Glutamatergic neuron (in vitro differentiated cells): ENCODE results near the gene VPS13D. TPM values are rescaled to one million over a fixed set of nuclear protein-coding genes. Genes with fewer than 3 reads are reported as not detected.
"Not testable (repeated sequence)": the region's sequence is repeated elsewhere in the genome, so short reads cannot be mapped to it uniquely, and the experiment has no call there.

Experiments
- DNase-seq: peaks from one replicate; pipeline ENCODE4 v3.0.0; 2022
- H3K27ac Mint-ChIP-seq: one replicate; pipeline ENCODE4 v1.8.0; 2020; ENCODE audit warnings: mild to moderate bottlenecking, mixed read lengths, inconsistent platforms; ENCODE audit not compliant: unreplicated experiment
- H3K27me3 Mint-ChIP-seq: one replicate; pipeline ENCODE4 v1.8.0; 2020; ENCODE audit warnings: mild to moderate bottlenecking, moderate library complexity, mixed read lengths, inconsistent platforms; ENCODE audit not compliant: unreplicated experiment
- H3K36me3 Mint-ChIP-seq: one replicate; pipeline ENCODE4 v1.8.0; 2020; ENCODE audit warnings: mild to moderate bottlenecking, mixed read lengths, inconsistent platforms; ENCODE audit not compliant: unreplicated experiment
- H3K4me1 Mint-ChIP-seq: one replicate; pipeline ENCODE4 v1.8.0; 2020; ENCODE audit warnings: mild to moderate bottlenecking, low read depth, mixed read lengths, inconsistent platforms; ENCODE audit not compliant: unreplicated experiment
- H3K4me3 Mint-ChIP-seq: one replicate; pipeline ENCODE4 v1.8.0; 2020; ENCODE audit warnings: mild to moderate bottlenecking, mixed read lengths, inconsistent platforms; ENCODE audit not compliant: unreplicated experiment
- H3K9me3 Mint-ChIP-seq: one replicate; pipeline ENCODE4 v1.8.0; 2020; ENCODE audit warnings: mild to moderate bottlenecking, moderate library complexity, mixed read lengths, inconsistent platforms; ENCODE audit not compliant: unreplicated experiment
- CTCF ChIP-seq: fragments of 200-600 bp; sonication (generic); IDR thresholded peaks from one replicate; pipeline ENCODE4 v1.5.0; 2021; ENCODE audit not compliant: partially characterized antibody, unreplicated experiment
- total RNA-seq: library from RNA; stranded (reverse); fragmentation: NEBNext Ultra II Directional; extraction: Animal tissue kit (Norgen Biotek cat#: 25700); gene quantifications from one replicate; pipeline ENCODE4 v1.2.1, GENCODE V29; 2021; ENCODE audit not compliant: unreplicated experiment

The VPS13D gene
- total RNA-seq, 1 donor from 2014 or later: 32.8 TPM

GRCh38 chr1:12537294-12537693 is 307.5 kb downstream of the VPS13D start:
- Mint-ChIP-seq H3K27ac (no peak overlapping the region), H3K27me3 (peaks cover 2% of the 10 kb centered on the region), H3K9me3 (peaks cover 2% of the 10 kb centered on the region), H3K36me3 (peaks cover 4% of the 10 kb centered on the region), H3K4me3 (no peak overlapping the region), H3K4me1 (peaks cover 10% of the 10 kb centered on the region)
- TF ChIP-seq CTCF: no peak
- no peak for DNase-seq

- peaks cover 2% of the 10 kb centered on the region for H3K9me3 Mint-ChIP-seq
- peaks cover 11% of the 10 kb centered on the region for H3K4me1 Mint-ChIP-seq
- no peak overlapping the region for H3K27ac Mint-ChIP-seq
- no peak for TF ChIP-seq CTCF
- no peak for DNase-seq
- peaks cover 4% of the 10 kb centered on the region for H3K36me3 Mint-ChIP-seq
- peaks cover 2% of the 10 kb centered on the region for H3K27me3 Mint-ChIP-seq
- no peak overlapping the region for H3K4me3 Mint-ChIP-seq
Measured at GRCh38 chr1:12537906-12538461, 308.2 kb downstream of the VPS13D start.

GRCh38 chr1:12538536-12538935 is 308.7 kb downstream of the VPS13D start:
- H3K9me3 Mint-ChIP-seq, H3K36me3 Mint-ChIP-seq, H3K27ac Mint-ChIP-seq, H3K27me3 Mint-ChIP-seq, DNase-seq, H3K4me3 Mint-ChIP-seq: not testable (repeated sequence)
- peaks cover 11% of the 10 kb centered on the region for H3K4me1 Mint-ChIP-seq

GRCh38 chr1:12539320-12539704 is 309.5 kb downstream of the VPS13D start:
- TF ChIP-seq CTCF: no peak
- H3K4me1 Mint-ChIP-seq: peaks cover 11% of the 10 kb centered on the region
- no peak overlapping the region for H3K27ac Mint-ChIP-seq
- peaks cover 2% of the 10 kb centered on the region for H3K27me3 Mint-ChIP-seq
- DNase-seq: no peak
- H3K9me3 Mint-ChIP-seq: peaks cover 2% of the 10 kb centered on the region
- H3K36me3 Mint-ChIP-seq: peaks cover 4% of the 10 kb centered on the region
- no peak overlapping the region for H3K4me3 Mint-ChIP-seq

- no peak overlapping the region for H3K4me3 Mint-ChIP-seq
Measured at GRCh38 chr1:12539705-12540579, 310.1 kb downstream of the VPS13D start.

More at GRCh38 chr1:12539705-12540579, 310.1 kb downstream of the VPS13D start:
- Mint-ChIP-seq H3K36me3 (peaks cover 4% of the 10 kb centered on the region), H3K27ac (no peak overlapping the region), H3K9me3 (peaks cover 2% of the 10 kb centered on the region), H3K27me3 (peaks cover 2% of the 10 kb centered on the region), H3K4me1 (peaks cover 11% of the 10 kb centered on the region)
- DNase-seq: no peak
- TF ChIP-seq CTCF: no peak
